SK-N-SH treated with all-trans-retinoic acid at 6 μM for 48 hours (cell line): ENCODE data around the gene TMPRSS11E.

Source experiments
- BACH2 ChIP-seq: fragments of 250-450 bp; sonication (Bioruptor Pico); IDR thresholded peaks from 2 replicates; pipeline ENCODE4 v1.9.0; 2021; ENCODE audit warnings: mild to moderate bottlenecking, borderline replicate concordance
- CREB5 ChIP-seq: fragments of 250-450 bp; sonication (Bioruptor Pico); IDR thresholded peaks from 2 replicates; pipeline ENCODE4 v1.5.1; 2020; ENCODE audit warnings: low read depth, mild to moderate bottlenecking, moderate library complexity
- ESRRG ChIP-seq: fragments of 250-450 bp; sonication (Bioruptor Pico); IDR thresholded peaks from 2 replicates; pipeline ENCODE4 v1.6.1; 2021; ENCODE audit warnings: mild to moderate bottlenecking
- ISL1 ChIP-seq: fragments of 250-450 bp; sonication (Bioruptor Pico); IDR thresholded peaks from 2 replicates; pipeline ENCODE4 v2.1.2; 2022; ENCODE audit warnings: mild to moderate bottlenecking, moderate library complexity
- RARB ChIP-seq: fragments of 250-450 bp; sonication (Bioruptor Pico); IDR thresholded peaks from 2 replicates; pipeline ENCODE4 v1.8.0; 2021; ENCODE audit warnings: mild to moderate bottlenecking, moderate library complexity
- TSHZ2 ChIP-seq: fragments of 250-450 bp; sonication (Bioruptor Pico); IDR thresholded peaks from 2 replicates; pipeline ENCODE4 v1.5.0; 2020; ENCODE audit warnings: mild to moderate bottlenecking, moderate library complexity
- ZNF565 ChIP-seq: fragments of 450-650 bp; formaldehyde crosslinking; conservative IDR thresholded peaks from 2 replicates; pipeline ENCODE4 v1.5.0; 2020; ENCODE audit warnings: low read depth, mild to moderate bottlenecking, moderate library complexity
- ZNF70 ChIP-seq: fragments of 450-650 bp; formaldehyde crosslinking; IDR thresholded peaks from 2 replicates; pipeline ENCODE4 v1.5.0; 2020; ENCODE audit warnings: mild to moderate bottlenecking, moderate library complexity

GRCh38 chr4:68430337-68430736 lies 16.9 kb upstream of the TMPRSS11E start:
- TF ChIP-seq ZNF70 (CRISPR knock-in tag) (no peak), BACH2 (CRISPR knock-in tag) (no peak), RARB (no peak), CREB5 (CRISPR knock-in tag) (no peak), ISL1 (CRISPR knock-in tag) (no peak), TSHZ2 (CRISPR knock-in tag) (no peak), ZNF565 (CRISPR knock-in tag) (no peak), ESRRG (CRISPR knock-in tag) (no peak)
